ENCODE results near the gene GRM7. TPM values are rescaled to one million over a fixed set of nuclear protein-coding genes. Genes with fewer than 3 reads are reported as not detected.

Gene GRM7
- total RNA-seq = not detected
- not detected for polyA plus RNA-seq

- no peak within 1 kb of the TSS for H3K4me3 Mint-ChIP-seq
- Histone ChIP-seq H3K27me3 (ENCODE audit: control insufficient read depth, insufficient read depth, low read length) (no peaks in the 10 kb centered on the region), H3K9me3 (ENCODE audit: control insufficient read depth in 2 of 2, low read length in 2 of 2) (no peaks in the 10 kb centered on the region), H3K36me3 (ENCODE audit: control insufficient read depth, insufficient read depth, low read length) (no peaks in the 10 kb centered on the region), H3K4me3 (ENCODE audit: low read depth, low read length) (no peak within 1 kb of the TSS), H3K4me1 (ENCODE audit: control insufficient read depth, insufficient read depth, low read length, poor library complexity, severe bottlenecking) (no peaks in the 10 kb centered on the region), H3K27ac (ENCODE audit: insufficient read depth, low read length, poor library complexity, severe bottlenecking) (no peak within 1 kb of the TSS)
- H3K4me1 Mint-ChIP-seq = peaks cover 0 to 5% (median 2%) of the 10 kb centered on the region in 4 donors
- ATAC-seq (ENCODE audit: low read depth in 2 of 2) (no peak), DNase-seq (no peak)
- H3K9me3 Mint-ChIP-seq = peaks cover 0 to 14% (median 1%) of the 10 kb centered on the region in 7 donors
- no peak within 1 kb of the TSS for H3K27ac Mint-ChIP-seq
- H3K27me3 Mint-ChIP-seq = peaks cover 8% of the 10 kb centered on the region
- H3K36me3 Mint-ChIP-seq = no peaks in the 10 kb centered on the region
Observed at GRCh38 chr3:6860954-6861624, at the start of gene GRM7. Gene GRM7 (plus strand): TSS chr3:6861115.

- Histone ChIP-seq H3K36me3 (ENCODE audit: control insufficient read depth, insufficient read depth, low read length) (no peaks in the 10 kb centered on the region), H3K4me3 (ENCODE audit: low read depth, low read length) (no peak overlapping the region), H3K27me3 (ENCODE audit: control insufficient read depth, insufficient read depth, low read length) (no peaks in the 10 kb centered on the region), H3K27ac (ENCODE audit: insufficient read depth, low read length, poor library complexity, severe bottlenecking) (no peak overlapping the region), H3K4me1 (ENCODE audit: control insufficient read depth, insufficient read depth, low read length, poor library complexity, severe bottlenecking) (no peaks in the 10 kb centered on the region), H3K9me3 (ENCODE audit: control insufficient read depth in 2 of 2, low read length in 2 of 2) (no peaks in the 10 kb centered on the region)
- Mint-ChIP-seq H3K4me1 (no peaks in the 10 kb centered on the region), H3K27me3 (no peaks in the 10 kb centered on the region), H3K4me3 (no peak overlapping the region), H3K36me3 (no peaks in the 10 kb centered on the region), H3K9me3 (peaks cover 0 to 10% (median 1%) of the 10 kb centered on the region in 7 donors), H3K27ac (no peak overlapping the region)
- ATAC-seq (ENCODE audit: low read depth in 2 of 2) = no peak
- no peak for DNase-seq
Observed at GRCh38 chr3:6821411-6821810, 39.5 kb upstream of the GRM7 start.

DNA sequence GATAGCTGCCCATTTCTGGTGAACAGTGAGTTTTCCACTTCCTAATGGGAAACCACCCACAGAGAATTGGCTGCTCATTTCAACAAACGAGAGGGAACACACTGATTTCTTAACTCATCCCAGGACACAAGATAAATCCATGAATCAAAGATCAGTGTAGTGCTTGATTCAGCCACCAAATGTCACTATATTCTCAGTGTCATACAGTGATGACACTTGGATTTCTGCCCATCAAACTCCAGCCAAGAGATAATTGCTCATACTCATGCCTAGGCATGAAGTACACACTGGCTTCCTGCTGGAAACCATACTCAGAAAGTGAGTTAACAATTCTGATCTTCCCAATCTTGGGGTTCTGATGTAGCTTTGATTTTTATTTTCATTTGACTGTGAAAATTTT, 35.4 kb upstream of the GRM7 start:
- Histone ChIP-seq H3K4me3 (ENCODE audit: low read depth, low read length) (no peak overlapping the region), H3K27me3 (ENCODE audit: control insufficient read depth, insufficient read depth, low read length) (no peaks in the 10 kb centered on the region), H3K27ac (ENCODE audit: insufficient read depth, low read length, poor library complexity, severe bottlenecking) (no peak overlapping the region), H3K9me3 (ENCODE audit: control insufficient read depth in 2 of 2, low read length in 2 of 2) (no peaks in the 10 kb centered on the region), H3K4me1 (ENCODE audit: control insufficient read depth, insufficient read depth, low read length, poor library complexity, severe bottlenecking) (no peaks in the 10 kb centered on the region), H3K36me3 (ENCODE audit: control insufficient read depth, insufficient read depth, low read length) (no peaks in the 10 kb centered on the region)
- Mint-ChIP-seq H3K4me1 (no peaks in the 10 kb centered on the region), H3K27me3 (no peaks in the 10 kb centered on the region), H3K4me3 (no peak overlapping the region), H3K27ac (no peak overlapping the region), H3K36me3 (no peaks in the 10 kb centered on the region), H3K9me3 (peaks cover 0 to 7% (median 3%) of the 10 kb centered on the region in 7 donors)
- ATAC-seq (ENCODE audit: low read depth in 2 of 2) (no peak), DNase-seq (no peak)

GRCh38 chr3:6827453-6827852, 33.5 kb upstream of the GRM7 start:
- H3K27ac Mint-ChIP-seq = no peak overlapping the region
- H3K27me3 Mint-ChIP-seq = no peaks in the 10 kb centered on the region

GRCh38 chr3:6844723-6845122, 16.2 kb upstream of the GRM7 start:
- Histone ChIP-seq H3K27ac (ENCODE audit: insufficient read depth, low read length, poor library complexity, severe bottlenecking) (no peak overlapping the region), H3K4me3 (ENCODE audit: low read depth, low read length) (no peak overlapping the region), H3K9me3 (ENCODE audit: control insufficient read depth in 2 of 2, low read length in 2 of 2) (peaks cover 0 to 4% of the 10 kb centered on the region in 2 experiments), H3K36me3 (ENCODE audit: control insufficient read depth, insufficient read depth, low read length) (no peaks in the 10 kb centered on the region), H3K4me1 (ENCODE audit: control insufficient read depth, insufficient read depth, low read length, poor library complexity, severe bottlenecking) (no peaks in the 10 kb centered on the region), H3K27me3 (ENCODE audit: control insufficient read depth, insufficient read depth, low read length) (no peaks in the 10 kb centered on the region)
- ATAC-seq (ENCODE audit: low read depth in 2 of 2) (no peak), DNase-seq (no peak)
- no peak overlapping the region for H3K4me3 Mint-ChIP-seq
- no peaks in the 10 kb centered on the region for H3K36me3 Mint-ChIP-seq
- H3K9me3 Mint-ChIP-seq = peaks cover 0 to 21% (median 4%) of the 10 kb centered on the region in 7 donors
- no peaks in the 10 kb centered on the region for H3K4me1 Mint-ChIP-seq
- H3K27ac Mint-ChIP-seq = no peak overlapping the region
- no peaks in the 10 kb centered on the region for H3K27me3 Mint-ChIP-seq

More at GRCh38 chr3:6827453-6827852, 33.5 kb upstream of the GRM7 start:
- Mint-ChIP-seq H3K4me1 (no peaks in the 10 kb centered on the region), H3K4me3 (no peak overlapping the region), H3K9me3 (peaks cover 0 to 10% (median 5%) of the 10 kb centered on the region in 7 donors), H3K36me3 (no peaks in the 10 kb centered on the region)
- H3K27me3 ChIP-seq (ENCODE audit: control insufficient read depth, insufficient read depth, low read length) = no peaks in the 10 kb centered on the region
- DNase-seq = no peak
- no peaks in the 10 kb centered on the region for H3K4me1 ChIP-seq (ENCODE audit: control insufficient read depth, insufficient read depth, low read length, poor library complexity, severe bottlenecking)
- H3K9me3 ChIP-seq (ENCODE audit: control insufficient read depth in 2 of 2, low read length in 2 of 2) = no peaks in the 10 kb centered on the region
- H3K4me3 ChIP-seq (ENCODE audit: low read depth, low read length) = no peak overlapping the region
- ATAC-seq (ENCODE audit: low read depth in 2 of 2) = no peak
- no peaks in the 10 kb centered on the region for H3K36me3 ChIP-seq (ENCODE audit: control insufficient read depth, insufficient read depth, low read length)
- H3K27ac ChIP-seq (ENCODE audit: insufficient read depth, low read length, poor library complexity, severe bottlenecking) = no peak overlapping the region

DNA sequence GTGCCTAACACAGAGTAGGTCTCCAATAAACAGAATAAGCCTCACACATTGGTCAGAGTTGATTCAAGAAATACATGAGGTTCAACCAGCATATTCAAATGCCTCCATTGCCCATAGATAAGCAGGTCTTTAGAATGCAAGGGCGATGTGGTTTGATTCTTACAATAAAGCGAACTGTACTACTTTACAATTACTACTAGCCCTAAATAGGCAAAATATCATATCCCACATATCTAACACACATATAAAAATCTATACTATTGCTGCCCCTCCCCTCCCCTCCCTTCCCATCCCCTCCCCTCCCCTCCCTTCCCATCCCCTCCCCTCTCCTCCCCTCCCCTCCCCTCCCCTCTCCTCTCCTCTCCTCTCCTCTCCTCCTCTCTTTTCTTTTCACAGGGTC, 6.7 kb upstream of the GRM7 start:
- DNase-seq (no peak), ATAC-seq (ENCODE audit: low read depth in 2 of 2) (no peak)
- H3K27me3 Mint-ChIP-seq = no peaks in the 10 kb centered on the region
- no peaks in the 10 kb centered on the region for H3K9me3 ChIP-seq (ENCODE audit: control insufficient read depth in 2 of 2, low read length in 2 of 2)
- H3K4me1 ChIP-seq (ENCODE audit: control insufficient read depth, insufficient read depth, low read length, poor library complexity, severe bottlenecking) = no peaks in the 10 kb centered on the region
- H3K36me3 ChIP-seq (ENCODE audit: control insufficient read depth, insufficient read depth, low read length) = no peaks in the 10 kb centered on the region
- H3K4me3 ChIP-seq (ENCODE audit: low read depth, low read length) = no peak overlapping the region
- peaks cover 0 to 18% (median 0%) of the 10 kb centered on the region in 7 donors for H3K9me3 Mint-ChIP-seq
- no peaks in the 10 kb centered on the region for H3K27me3 ChIP-seq (ENCODE audit: control insufficient read depth, insufficient read depth, low read length)
- no peak overlapping the region for H3K27ac Mint-ChIP-seq
- peaks cover 0 to 5% (median 0%) of the 10 kb centered on the region in 4 donors for H3K4me1 Mint-ChIP-seq
- H3K27ac ChIP-seq (ENCODE audit: insufficient read depth, low read length, poor library complexity, severe bottlenecking) = no peak overlapping the region
- no peak overlapping the region for H3K4me3 Mint-ChIP-seq
- no peaks in the 10 kb centered on the region for H3K36me3 Mint-ChIP-seq

DNA sequence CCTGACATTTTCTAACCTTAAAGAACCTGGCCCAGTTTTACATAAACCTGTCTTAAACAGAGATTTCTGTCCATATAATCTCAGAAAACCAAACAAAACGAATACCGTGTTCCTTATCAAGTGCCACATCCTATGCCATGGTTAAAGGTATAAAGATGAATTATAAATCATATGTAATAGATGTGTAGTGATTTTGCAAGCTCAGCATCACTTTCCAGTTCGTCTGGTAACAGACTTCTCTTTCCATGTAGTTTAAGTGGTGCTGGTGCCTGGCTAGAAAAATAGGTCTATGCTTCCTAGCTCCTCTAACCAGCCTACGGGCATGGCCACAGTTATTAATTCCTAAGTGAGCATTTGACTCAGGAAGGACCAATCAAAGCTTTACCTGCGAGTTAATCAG, 3.4 kb upstream of the GRM7 start:
- H3K27me3 ChIP-seq (ENCODE audit: control insufficient read depth, insufficient read depth, low read length) = no peaks in the 10 kb centered on the region
- Mint-ChIP-seq H3K4me1 (peaks cover 0 to 5% (median 0%) of the 10 kb centered on the region in 4 donors), H3K9me3 (peaks cover 0 to 18% (median 0%) of the 10 kb centered on the region in 7 donors), H3K4me3 (no peak overlapping the region), H3K27ac (no peak overlapping the region), H3K27me3 (peaks cover 5% of the 10 kb centered on the region), H3K36me3 (no peaks in the 10 kb centered on the region)
- no peak for DNase-seq
- H3K36me3 ChIP-seq (ENCODE audit: control insufficient read depth, insufficient read depth, low read length) = no peaks in the 10 kb centered on the region
- no peaks in the 10 kb centered on the region for H3K4me1 ChIP-seq (ENCODE audit: control insufficient read depth, insufficient read depth, low read length, poor library complexity, severe bottlenecking)
- H3K9me3 ChIP-seq (ENCODE audit: control insufficient read depth in 2 of 2, low read length in 2 of 2) = no peaks in the 10 kb centered on the region
- no peak overlapping the region for H3K4me3 ChIP-seq (ENCODE audit: low read depth, low read length)
- ATAC-seq (ENCODE audit: low read depth in 2 of 2) = no peak
- H3K27ac ChIP-seq (ENCODE audit: insufficient read depth, low read length, poor library complexity, severe bottlenecking) = no peak overlapping the region

Measured in CD4-positive, CD25-positive, alpha-beta regulatory T cell (primary cell).